GM23338 (cell line): Measurements from ENCODE around the gene POLR1E. TPM values are rescaled to one million over a fixed set of nuclear protein-coding genes. Genes with fewer than 3 reads are reported as not detected.

Source experiments
- ATAC-seq: fragments of 200-7000 bp; cut with Tn5 transposase; 3 replicates; pipeline ENCODE4 v1.9.1; 2020
- DNase-seq: peaks from one replicate; pipeline ENCODE4 v3.0.0-alpha.2; 2015; ENCODE audit warnings: low spot score
- H2AFZ ChIP-seq: fragments of 200-600 bp; sonication (generic); 2 replicates; pipeline ENCODE4 v1.8.0; 2016; ENCODE audit warnings: antibody characterized with exemption, mild to moderate bottlenecking, moderate library complexity
- H3F3A ChIP-seq: fragments of 200-600 bp; sonication (generic); replicated peaks from 2 replicates; pipeline ENCODE4 v1.8.0; 2017; ENCODE audit warnings: antibody characterized with exemption, mixed run types, low read depth
- H3K27ac ChIP-seq: fragments of 200-600 bp; sonication (generic); 2 replicates; pipeline ENCODE4 v1.6.1; 2016; ENCODE audit warnings: low read depth
- H3K27me3 ChIP-seq: fragments of 200-600 bp; sonication (generic); 2 replicates; pipeline ENCODE4 v1.8.0; 2016; ENCODE audit warnings: mild to moderate bottlenecking, mixed run types, moderate library complexity; ENCODE audit not compliant: insufficient read depth
- H3K36me3 ChIP-seq: fragments of 200-600 bp; sonication (generic); 2 replicates; pipeline ENCODE4 v1.8.0; 2016; ENCODE audit warnings: mild to moderate bottlenecking; ENCODE audit not compliant: insufficient read depth
- H3K4me1 ChIP-seq: fragments of 200-600 bp; sonication (generic); 2 replicates; pipeline ENCODE4 v1.8.0; 2016; ENCODE audit warnings: mild to moderate bottlenecking, moderate library complexity; ENCODE audit not compliant: insufficient read depth
- H3K4me2 ChIP-seq: fragments of 200-600 bp; sonication (generic); 2 replicates; pipeline ENCODE4 v1.7.1; 2017; ENCODE audit warnings: mixed run types
- H3K4me3 ChIP-seq: fragments of 200-600 bp; sonication (generic); 2 replicates; pipeline ENCODE4 v1.6.1; 2016; ENCODE audit warnings: mixed run types
- H3K79me2 ChIP-seq: fragments of 200-600 bp; sonication (generic); replicated peaks from 2 replicates; pipeline ENCODE4 v1.8.0; 2017; ENCODE audit warnings: mild to moderate bottlenecking; ENCODE audit not compliant: insufficient read depth
- H3K9me2 ChIP-seq: fragments of 200-600 bp; sonication (generic); 2 replicates; pipeline ENCODE4 v1.8.0; 2017; ENCODE audit not compliant: insufficient read depth
- H4K20me1 ChIP-seq: fragments of 200-600 bp; sonication (generic); replicated peaks from 2 replicates; pipeline ENCODE4 v1.8.0; 2017; ENCODE audit warnings: mild to moderate bottlenecking; ENCODE audit not compliant: insufficient read depth
- H3K27ac Mint-ChIP-seq: 2 replicates; pipeline ENCODE4 v1.8.0; 2020; ENCODE audit warnings: inconsistent platforms, mild to moderate bottlenecking, moderate library complexity, mixed read lengths
- H3K27me3 Mint-ChIP-seq: 3 replicates; pipeline ENCODE4 v1.8.0; 2022; ENCODE audit warnings: low read depth, mild to moderate bottlenecking, moderate library complexity, mixed read lengths, inconsistent platforms; ENCODE audit not compliant: insufficient read depth, poor library complexity
- H3K36me3 Mint-ChIP-seq: 3 replicates; pipeline ENCODE4 v1.8.0; 2021; ENCODE audit warnings: low read depth, mild to moderate bottlenecking, inconsistent platforms, moderate library complexity, mixed read lengths
- H3K4me1 Mint-ChIP-seq: 3 replicates; pipeline ENCODE4 v1.8.0; 2020; ENCODE audit warnings: mild to moderate bottlenecking, inconsistent platforms, mixed read lengths
- H3K4me3 Mint-ChIP-seq: 3 replicates; pipeline ENCODE4 v1.8.0; 2021; ENCODE audit warnings: moderate library complexity, mild to moderate bottlenecking, inconsistent platforms, mixed read lengths
- H3K9me3 Mint-ChIP-seq: 3 replicates; pipeline ENCODE4 v1.8.0; 2020; ENCODE audit warnings: moderate library complexity, mild to moderate bottlenecking, inconsistent platforms, mixed read lengths
- CREB1 ChIP-seq: fragments of 250-450 bp; sonication (Bioruptor Pico); IDR thresholded peaks from 2 replicates; pipeline ENCODE4 v1.5.0; 2020; ENCODE audit warnings: low read depth, mild to moderate bottlenecking, moderate library complexity
- CTCF ChIP-seq, 2 experiments: fragments of 200-600 bp in 1 of 2; sonication (generic) in 1 of 2; conservative IDR thresholded peaks; 2 replicates each; pipeline versions ENCODE4 v1.5.1 to v1.6.1; 2016 to 2017; ENCODE audit warnings: antibody characterized with exemption in 2 of 2, low read depth in 2 of 2, mild to moderate bottlenecking in 2 of 2, moderate library complexity in 1 of 2
- ETS1 ChIP-seq: IDR thresholded peaks from 2 replicates; pipeline ENCODE4 v1.6.1; 2016; ENCODE audit warnings: antibody characterized with exemption
- EZH2 ChIP-seq: fragments of 200-600 bp; sonication (generic); IDR thresholded peaks from one replicate; pipeline ENCODE4 v1.8.0; 2017; ENCODE audit warnings: antibody characterized with exemption, mild to moderate bottlenecking, low read depth; ENCODE audit not compliant: unreplicated experiment
- EZH2phosphoT487 ChIP-seq: fragments of 200-600 bp; sonication (generic); IDR thresholded peaks from one replicate; pipeline ENCODE4 v1.8.1; 2018; ENCODE audit warnings: antibody characterized with exemption; ENCODE audit not compliant: unreplicated experiment
- JUNB ChIP-seq: IDR thresholded peaks from one replicate; pipeline ENCODE4 v1.6.1; 2016; ENCODE audit warnings: antibody characterized with exemption; ENCODE audit not compliant: unreplicated experiment
- NANOG ChIP-seq: IDR thresholded peaks from 2 replicates; pipeline ENCODE4 v1.6.1; 2016; ENCODE audit warnings: antibody characterized with exemption, borderline replicate concordance
- POLR2AphosphoS5 ChIP-seq: IDR thresholded peaks from 2 replicates; pipeline ENCODE4 v1.6.1; 2016; ENCODE audit warnings: antibody characterized with exemption, low read depth
- REST ChIP-seq: IDR thresholded peaks from one replicate; pipeline ENCODE4 v1.6.1; 2018; ENCODE audit warnings: antibody characterized with exemption; ENCODE audit not compliant: unreplicated experiment
- STAT1 ChIP-seq: IDR thresholded peaks from one replicate; pipeline ENCODE4 v1.6.1; 2016; ENCODE audit warnings: antibody characterized with exemption; ENCODE audit not compliant: unreplicated experiment
- ZNF114 ChIP-seq: fragments of 250-450 bp; sonication (Bioruptor Pico); IDR thresholded peaks from 2 replicates; pipeline ENCODE4 v1.5.0; 2020; ENCODE audit warnings: mild to moderate bottlenecking, moderate library complexity
- ZNF331 ChIP-seq: fragments of 250-450 bp; sonication (Bioruptor Pico); IDR thresholded peaks from 2 replicates; pipeline ENCODE4 v1.5.0; 2020; ENCODE audit warnings: low read depth, mild to moderate bottlenecking, moderate library complexity
- ZNF462 ChIP-seq: fragments of 250-450 bp; sonication (Bioruptor Pico); IDR thresholded peaks from 2 replicates; pipeline ENCODE4 v1.5.0; 2020; ENCODE audit warnings: mild to moderate bottlenecking, moderate library complexity
- polyA plus RNA-seq: library from polyadenylated mRNA; unstranded; fragments of >200 nt; fragmentation: Nextera tagmentation; extraction: Ambion mirVana; gene quantifications from 2 replicates; pipeline ENCODE4 v1.2.1, GENCODE V29; 2016
- total RNA-seq: library from RNA; depleted of rRNA; stranded (reverse); fragments of >200 nt; shearing (Covaris generic); gene quantifications from 2 replicates; pipeline ENCODE4 v1.2.3, GENCODE V29; 2014

Gene POLR1E
- total and polyA plus RNA-seq, 2 experiments from 2014 or later = 19.2 to 45.5 TPM

GRCh38 chr9:37442556-37442955 lies 43.2 kb upstream of the POLR1E start:
- Histone ChIP-seq H3F3A (0 out of 2 replicates have a peak, but pooled peaks cover 9% of the 10 kb centered on the region), H3K79me2 (peaks cover 72% of the 10 kb centered on the region), H3K27ac (peak overlapping the region; percentile 39; the same call in 1 of the 2 replicates), H3K36me3 (peaks cover 16% of the 10 kb centered on the region), H4K20me1 (peaks cover 45% of the 10 kb centered on the region), H3K27me3 (no peaks in the 10 kb centered on the region), H3K4me3 (no peak overlapping the region), H3K4me2 (no peak overlapping the region), H3K4me1 (no peaks in the 10 kb centered on the region), H3K9me2 (no peaks in the 10 kb centered on the region), H2AFZ (no peak overlapping the region)
- no peaks in the 10 kb centered on the region for H3K9me3 Mint-ChIP-seq
- peaks cover 48% of the 10 kb centered on the region for H3K36me3 Mint-ChIP-seq
- no peak overlapping the region for H3K27ac Mint-ChIP-seq
- H3K27me3 Mint-ChIP-seq = no peaks in the 10 kb centered on the region
- H3K4me3 Mint-ChIP-seq = no peak overlapping the region
- peaks cover 2% of the 10 kb centered on the region; the same call in 2 of the 3 replicates for H3K4me1 Mint-ChIP-seq
- ATAC-seq (no peak), DNase-seq (no peak)
- TF ChIP-seq CREB1 (CRISPR knock-in tag) (no peak), NANOG (no peak), ZNF462 (CRISPR knock-in tag) (no peak), ZNF114 (no peak), ZNF331 (CRISPR knock-in tag) (no peak), ETS1 (no peak), REST (no peak), STAT1 (no peak), EZH2phosphoT487 (no peak), JUNB (no peak), EZH2 (no peak), POLR2AphosphoS5 (no peak), CTCF (conservative IDR thresholded peaks at IDR 0.05; ENCODE audit: low read depth in 2 of 2) (no peak)
